Panc1 (cell line): ENCODE data around the gene GALNT18.

Experiments used
- CTCF ChIP-seq: fragments of 450-650 bp; IDR thresholded peaks from 2 replicates; pipeline ENCODE4 v1.5.1; 2017; ENCODE audit warnings: mild to moderate bottlenecking
- REST ChIP-seq, 2 experiments: IDR thresholded peaks; 2 replicates each; pipeline ENCODE4 v1.6.1; 2011 to 2012; ENCODE audit warnings: low read depth in 2 of 2, control low read depth in 1 of 2, low read length in 1 of 2, mild to moderate bottlenecking in 1 of 2, moderate library complexity in 1 of 2; ENCODE audit not compliant: insufficient read depth in 1 of 2

DNA sequence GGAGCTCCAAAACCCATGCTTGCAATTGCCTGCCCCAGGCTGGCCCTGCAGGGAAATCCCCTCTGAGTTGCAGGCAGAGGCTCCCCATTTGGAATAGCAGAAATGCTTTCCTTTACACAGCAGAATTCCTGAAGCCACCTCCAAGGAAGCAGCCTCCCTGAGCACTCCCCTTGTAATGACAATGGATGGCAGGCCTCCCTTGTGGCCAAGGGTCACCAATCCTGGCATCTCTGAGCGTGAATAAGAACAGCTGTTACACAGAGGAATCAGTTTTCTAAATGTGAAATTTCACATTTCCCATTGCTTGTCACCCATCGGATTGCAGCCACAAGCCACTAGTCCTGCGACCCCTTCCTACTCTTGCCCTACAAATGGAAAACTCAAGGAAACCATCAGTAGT, 107.6 kb downstream of the GALNT18 start:
- TF ChIP-seq CTCF, result no peak
- TF ChIP-seq REST (IDR thresholded peaks at IDR 0.05; ENCODE audit: insufficient read depth in 1 of 2, low read depth in 2 of 2, low read length in 1 of 2), result no peak
